Transverse colon (tissue), 3 donors: Measurements from ENCODE around the gene PHACTR3.

ENCODE experiments used
- EP300 ChIP-seq: sonication (generic); formaldehyde crosslinking; IDR thresholded peaks from one replicate; pipeline ENCODE4 v1.6.1; 2017; ENCODE audit warnings: antibody characterized with exemption, low read depth
- POLR2A ChIP-seq: fragments of 450-650 bp; IDR thresholded peaks from one replicate; pipeline ENCODE4 v1.6.1; 2016; ENCODE audit warnings: antibody characterized with exemption, mild to moderate bottlenecking, moderate library complexity
- TF ChIP-seq, protein P1 (sequence below), 5 experiments: fragments of 200-600 bp in 3 of 5; fragments of 450-650 bp in 2 of 5; sonication (generic) in 3 of 5; IDR thresholded peaks; 1 replicate in 2 of 5; 2 replicates in 3 of 5; pipeline ENCODE4 v1.5.1; 2016 to 2017; ENCODE audit warnings: antibody characterized with exemption in 5 of 5, inconsistent platforms in 3 of 5, mild to moderate bottlenecking in 2 of 5, moderate library complexity in 1 of 5

- TF ChIP-seq, protein P1, sequence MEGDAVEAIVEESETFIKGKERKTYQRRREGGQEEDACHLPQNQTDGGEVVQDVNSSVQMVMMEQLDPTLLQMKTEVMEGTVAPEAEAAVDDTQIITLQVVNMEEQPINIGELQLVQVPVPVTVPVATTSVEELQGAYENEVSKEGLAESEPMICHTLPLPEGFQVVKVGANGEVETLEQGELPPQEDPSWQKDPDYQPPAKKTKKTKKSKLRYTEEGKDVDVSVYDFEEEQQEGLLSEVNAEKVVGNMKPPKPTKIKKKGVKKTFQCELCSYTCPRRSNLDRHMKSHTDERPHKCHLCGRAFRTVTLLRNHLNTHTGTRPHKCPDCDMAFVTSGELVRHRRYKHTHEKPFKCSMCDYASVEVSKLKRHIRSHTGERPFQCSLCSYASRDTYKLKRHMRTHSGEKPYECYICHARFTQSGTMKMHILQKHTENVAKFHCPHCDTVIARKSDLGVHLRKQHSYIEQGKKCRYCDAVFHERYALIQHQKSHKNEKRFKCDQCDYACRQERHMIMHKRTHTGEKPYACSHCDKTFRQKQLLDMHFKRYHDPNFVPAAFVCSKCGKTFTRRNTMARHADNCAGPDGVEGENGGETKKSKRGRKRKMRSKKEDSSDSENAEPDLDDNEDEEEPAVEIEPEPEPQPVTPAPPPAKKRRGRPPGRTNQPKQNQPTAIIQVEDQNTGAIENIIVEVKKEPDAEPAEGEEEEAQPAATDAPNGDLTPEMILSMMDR (IDR thresholded peaks at IDR 0.05) = no peak
- TF ChIP-seq EP300 = no peak
- TF ChIP-seq POLR2A = no peak
These were observed 53.2 kb downstream of the PHACTR3 start for GRCh38 chr20:59657459-59658046.
